Measurements from ENCODE around the gene MINDY4. TPM values are rescaled to one million over a fixed set of nuclear protein-coding genes. Genes with fewer than 3 reads are reported as not detected.

MINDY4 gene
- total and polyA plus RNA-seq, 2 of the 8 experiments (the other 6 are each of a cell fraction or from before 2014, with no cell fraction given) = 1.3 to 3.6 TPM

- TF ChIP-seq CHD7 (IDR thresholded peaks at IDR 0.05; ENCODE audit: insufficient replicate concordance, low read length) (no peak), SRF (IDR thresholded peaks at IDR 0.05; ENCODE audit: low read depth, low read length) (no peak), SUZ12 (IDR thresholded peaks at IDR 0.05; ENCODE audit: low read length) (no peak), HDAC6 (IDR thresholded peaks at IDR 0.05; ENCODE audit: low read depth, low read length) (no peak), TAF7 (optimal IDR thresholded peaks at IDR 0.05; ENCODE audit: borderline replicate concordance, low read depth, low read length) (no peak), TAF1 (IDR thresholded peaks at IDR 0.05; ENCODE audit: low read depth, low read length) (no peak), MAFK (IDR thresholded peaks at IDR 0.05; ENCODE audit: low read depth, low read length) (no peak), CTBP2 (IDR thresholded peaks at IDR 0.05; ENCODE audit: borderline replicate concordance, insufficient read depth, insufficient read length, low read length) (no peak)
Measured at GRCh38 chr7:30903146-30903545, 131.9 kb downstream of the MINDY4 start (continued).

All from H1 (cell line).